ENCODE data around the gene DNHD1. TPM values are rescaled to one million over a fixed set of nuclear protein-coding genes. Genes with fewer than 3 reads are reported as not detected.

Gene DNHD1
- total RNA-seq, 3 donors from 2014 or later (not counting 1 experiment from before 2014, with no cell fraction given) = 29.6 to 38.3 (median 31.4) TPM

- WGBS (ENCODE audit: insufficient coverage) = 100% methylated on average over 2 of the region's 2 CpGs
- Mint-ChIP-seq H3K4me3 (no peak overlapping the region), H3K27me3 (ENCODE audit: low read depth in 2 of 2) (no peaks in the 10 kb centered on the region), H3K9me3 (no peaks in the 10 kb centered on the region), H3K4me1 (no peaks in the 10 kb centered on the region), H3K36me3 (peaks cover 5% of the 10 kb centered on the region), H3K27ac (no peak overlapping the region)
- ATAC-seq (no peak), DNase-seq (no peak)
- no peaks in the 10 kb centered on the region for H3K4me1 ChIP-seq (ENCODE audit: control insufficient read depth, insufficient read depth, low read length)
- intact Hi-C loops (cut with micrococcal nuclease) = no loop called here
- H3K4me3 ChIP-seq (ENCODE audit: low read length) = no peak overlapping the region
- peaks cover 33% of the 10 kb centered on the region for H3K36me3 ChIP-seq (ENCODE audit: control insufficient read depth, insufficient read depth, low read length)
- H3K27ac ChIP-seq (ENCODE audit: low read length) = no peak overlapping the region
- TF ChIP-seq, protein P1, sequence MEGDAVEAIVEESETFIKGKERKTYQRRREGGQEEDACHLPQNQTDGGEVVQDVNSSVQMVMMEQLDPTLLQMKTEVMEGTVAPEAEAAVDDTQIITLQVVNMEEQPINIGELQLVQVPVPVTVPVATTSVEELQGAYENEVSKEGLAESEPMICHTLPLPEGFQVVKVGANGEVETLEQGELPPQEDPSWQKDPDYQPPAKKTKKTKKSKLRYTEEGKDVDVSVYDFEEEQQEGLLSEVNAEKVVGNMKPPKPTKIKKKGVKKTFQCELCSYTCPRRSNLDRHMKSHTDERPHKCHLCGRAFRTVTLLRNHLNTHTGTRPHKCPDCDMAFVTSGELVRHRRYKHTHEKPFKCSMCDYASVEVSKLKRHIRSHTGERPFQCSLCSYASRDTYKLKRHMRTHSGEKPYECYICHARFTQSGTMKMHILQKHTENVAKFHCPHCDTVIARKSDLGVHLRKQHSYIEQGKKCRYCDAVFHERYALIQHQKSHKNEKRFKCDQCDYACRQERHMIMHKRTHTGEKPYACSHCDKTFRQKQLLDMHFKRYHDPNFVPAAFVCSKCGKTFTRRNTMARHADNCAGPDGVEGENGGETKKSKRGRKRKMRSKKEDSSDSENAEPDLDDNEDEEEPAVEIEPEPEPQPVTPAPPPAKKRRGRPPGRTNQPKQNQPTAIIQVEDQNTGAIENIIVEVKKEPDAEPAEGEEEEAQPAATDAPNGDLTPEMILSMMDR (IDR thresholded peaks at IDR 0.05) = no peak
- no peaks in the 10 kb centered on the region for H3K9me3 ChIP-seq (ENCODE audit: control insufficient read depth, insufficient read depth, low read length)
- H3K27me3 ChIP-seq (ENCODE audit: control insufficient read depth, insufficient read depth, low read length) = no peaks in the 10 kb centered on the region
Measured at GRCh38 chr11:6453152-6453551, 43.9 kb upstream of the DNHD1 start.

DNA sequence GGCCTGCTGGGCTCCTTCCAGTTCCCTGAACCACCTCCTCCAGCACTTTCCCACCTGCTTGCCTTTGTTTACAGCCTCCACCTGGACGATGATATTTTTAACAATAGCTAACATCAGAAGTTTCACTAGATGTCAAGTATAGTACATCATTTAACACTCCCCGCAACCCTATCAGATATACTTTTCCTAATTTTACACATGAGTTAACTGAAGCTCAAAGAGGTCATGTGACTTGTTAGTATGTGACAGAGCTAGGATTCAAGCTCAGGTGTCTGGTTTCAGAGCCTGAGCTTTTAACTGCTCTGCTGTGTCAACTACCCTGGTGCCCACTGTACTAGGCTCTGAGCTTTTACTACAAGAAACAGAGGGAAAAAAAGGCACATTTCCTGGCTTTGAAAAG, 42.0 kb upstream of the DNHD1 start:
- 91% methylated on average over 1 of the region's 2 CpGs for WGBS (ENCODE audit: insufficient coverage)
- Histone ChIP-seq H3K4me1 (ENCODE audit: control insufficient read depth, insufficient read depth, low read length) (no peaks in the 10 kb centered on the region), H3K27me3 (ENCODE audit: control insufficient read depth, insufficient read depth, low read length) (no peaks in the 10 kb centered on the region), H3K36me3 (ENCODE audit: control insufficient read depth, insufficient read depth, low read length) (peaks cover 31% of the 10 kb centered on the region), H3K4me3 (ENCODE audit: low read length) (no peak overlapping the region), H3K27ac (ENCODE audit: low read length) (no peak overlapping the region), H3K9me3 (ENCODE audit: control insufficient read depth, insufficient read depth, low read length) (no peaks in the 10 kb centered on the region)
- intact Hi-C loops (cut with micrococcal nuclease) = no loop called here
- no peak overlapping the region for H3K4me3 Mint-ChIP-seq
- ATAC-seq (no peak), DNase-seq (no peak)
- H3K27ac Mint-ChIP-seq = no peak overlapping the region
- H3K27me3 Mint-ChIP-seq (ENCODE audit: low read depth in 2 of 2) = no peaks in the 10 kb centered on the region
- H3K9me3 Mint-ChIP-seq = no peaks in the 10 kb centered on the region
- peaks cover 5% of the 10 kb centered on the region for H3K36me3 Mint-ChIP-seq
- H3K4me1 Mint-ChIP-seq = no peaks in the 10 kb centered on the region
- TF ChIP-seq, protein P1 (IDR thresholded peaks at IDR 0.05) = no peak

DNA sequence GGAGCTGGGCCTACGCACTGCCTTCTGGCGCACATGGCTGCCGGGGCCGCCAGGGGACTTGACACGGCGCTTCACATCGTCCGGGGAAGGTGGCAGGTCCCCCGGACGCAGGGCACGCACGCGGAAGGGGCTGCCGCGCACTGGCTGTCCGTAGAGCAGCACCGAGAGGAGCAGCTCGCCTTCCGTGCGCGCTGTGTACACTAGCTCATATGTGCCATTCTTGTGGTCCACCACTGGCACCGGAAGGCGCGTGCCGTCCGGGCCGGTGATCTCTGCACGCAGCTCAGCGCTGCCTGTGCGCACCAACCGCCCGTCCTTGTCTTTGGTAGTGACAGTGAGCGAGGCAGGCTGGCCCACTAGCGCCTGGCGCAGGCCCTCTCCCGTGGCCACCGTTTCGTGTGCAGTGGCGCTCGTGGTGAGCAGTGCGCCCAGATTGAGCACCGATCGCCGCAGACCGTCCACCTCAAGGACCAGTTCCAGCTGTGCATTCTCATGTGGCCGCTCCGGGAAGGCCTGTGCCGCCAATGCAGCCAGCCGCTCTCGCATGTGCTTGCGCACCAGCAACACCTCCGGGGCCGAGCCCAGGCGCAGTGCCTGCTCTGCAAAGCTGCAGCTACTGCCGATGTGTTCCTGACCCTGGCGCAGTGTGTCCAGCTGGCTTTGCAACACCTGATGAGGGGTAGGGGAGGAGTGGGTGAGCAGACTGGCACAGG, 40.6 kb upstream of the DNHD1 start:
- Mint-ChIP-seq H3K36me3 (peaks cover 5% of the 10 kb centered on the region), H3K27me3 (ENCODE audit: low read depth in 2 of 2) (no peaks in the 10 kb centered on the region), H3K4me3 (no peak overlapping the region), H3K27ac (no peak overlapping the region), H3K9me3 (no peaks in the 10 kb centered on the region), H3K4me1 (no peaks in the 10 kb centered on the region)
- ATAC-seq (no peak), DNase-seq (no peak)
- Histone ChIP-seq H3K4me1 (ENCODE audit: control insufficient read depth, insufficient read depth, low read length) (no peaks in the 10 kb centered on the region), H3K27me3 (ENCODE audit: control insufficient read depth, insufficient read depth, low read length) (no peaks in the 10 kb centered on the region), H3K4me3 (ENCODE audit: low read length) (no peak overlapping the region), H3K27ac (ENCODE audit: low read length) (no peak overlapping the region), H3K36me3 (ENCODE audit: control insufficient read depth, insufficient read depth, low read length) (peaks cover 25% of the 10 kb centered on the region), H3K9me3 (ENCODE audit: control insufficient read depth, insufficient read depth, low read length) (no peaks in the 10 kb centered on the region)
- TF ChIP-seq, protein P1 (IDR thresholded peaks at IDR 0.05) = no peak
- intact Hi-C loops (cut with micrococcal nuclease) = no loop called here
- WGBS (ENCODE audit: insufficient coverage) = 98% methylated on average over 56 of the region's 56 CpGs
